GM23338 (cell line): Measurements from ENCODE around the gene ITPR3. TPM values are rescaled to one million over a fixed set of nuclear protein-coding genes. Genes with fewer than 3 reads are reported as not detected.
A peak's percentile ranks its signal among the peaks of the same experiment; 100 is the strongest.

Source experiments
- ATAC-seq: fragments of 200-7000 bp; cut with Tn5 transposase; 3 replicates; pipeline ENCODE4 v1.9.1; 2020
- DNase-seq: peaks from one replicate; pipeline ENCODE4 v3.0.0-alpha.2; 2015; ENCODE audit warnings: low spot score
- H2AFZ ChIP-seq: fragments of 200-600 bp; sonication (generic); 2 replicates; pipeline ENCODE4 v1.8.0; 2016; ENCODE audit warnings: antibody characterized with exemption, mild to moderate bottlenecking, moderate library complexity
- H3F3A ChIP-seq: fragments of 200-600 bp; sonication (generic); replicated peaks from 2 replicates; pipeline ENCODE4 v1.8.0; 2017; ENCODE audit warnings: antibody characterized with exemption, mixed run types, low read depth
- H3K27ac ChIP-seq: fragments of 200-600 bp; sonication (generic); 2 replicates; pipeline ENCODE4 v1.6.1; 2016; ENCODE audit warnings: low read depth
- H3K27me3 ChIP-seq: fragments of 200-600 bp; sonication (generic); 2 replicates; pipeline ENCODE4 v1.8.0; 2016; ENCODE audit warnings: mild to moderate bottlenecking, mixed run types, moderate library complexity; ENCODE audit not compliant: insufficient read depth
- H3K36me3 ChIP-seq: fragments of 200-600 bp; sonication (generic); 2 replicates; pipeline ENCODE4 v1.8.0; 2016; ENCODE audit warnings: mild to moderate bottlenecking; ENCODE audit not compliant: insufficient read depth
- H3K4me1 ChIP-seq: fragments of 200-600 bp; sonication (generic); 2 replicates; pipeline ENCODE4 v1.8.0; 2016; ENCODE audit warnings: mild to moderate bottlenecking, moderate library complexity; ENCODE audit not compliant: insufficient read depth
- H3K4me2 ChIP-seq: fragments of 200-600 bp; sonication (generic); 2 replicates; pipeline ENCODE4 v1.7.1; 2017; ENCODE audit warnings: mixed run types
- H3K4me3 ChIP-seq: fragments of 200-600 bp; sonication (generic); 2 replicates; pipeline ENCODE4 v1.6.1; 2016; ENCODE audit warnings: mixed run types
- H3K79me2 ChIP-seq: fragments of 200-600 bp; sonication (generic); replicated peaks from 2 replicates; pipeline ENCODE4 v1.8.0; 2017; ENCODE audit warnings: mild to moderate bottlenecking; ENCODE audit not compliant: insufficient read depth
- H3K9me2 ChIP-seq: fragments of 200-600 bp; sonication (generic); 2 replicates; pipeline ENCODE4 v1.8.0; 2017; ENCODE audit not compliant: insufficient read depth
- H4K20me1 ChIP-seq: fragments of 200-600 bp; sonication (generic); replicated peaks from 2 replicates; pipeline ENCODE4 v1.8.0; 2017; ENCODE audit warnings: mild to moderate bottlenecking; ENCODE audit not compliant: insufficient read depth
- H3K27ac Mint-ChIP-seq: 2 replicates; pipeline ENCODE4 v1.8.0; 2020; ENCODE audit warnings: inconsistent platforms, mild to moderate bottlenecking, moderate library complexity, mixed read lengths
- H3K27me3 Mint-ChIP-seq: 3 replicates; pipeline ENCODE4 v1.8.0; 2022; ENCODE audit warnings: low read depth, mild to moderate bottlenecking, moderate library complexity, mixed read lengths, inconsistent platforms; ENCODE audit not compliant: insufficient read depth, poor library complexity
- H3K36me3 Mint-ChIP-seq: 3 replicates; pipeline ENCODE4 v1.8.0; 2021; ENCODE audit warnings: low read depth, mild to moderate bottlenecking, inconsistent platforms, moderate library complexity, mixed read lengths
- H3K4me1 Mint-ChIP-seq: 3 replicates; pipeline ENCODE4 v1.8.0; 2020; ENCODE audit warnings: mild to moderate bottlenecking, inconsistent platforms, mixed read lengths
- H3K4me3 Mint-ChIP-seq: 3 replicates; pipeline ENCODE4 v1.8.0; 2021; ENCODE audit warnings: moderate library complexity, mild to moderate bottlenecking, inconsistent platforms, mixed read lengths
- H3K9me3 Mint-ChIP-seq: 3 replicates; pipeline ENCODE4 v1.8.0; 2020; ENCODE audit warnings: moderate library complexity, mild to moderate bottlenecking, inconsistent platforms, mixed read lengths
- CREB1 ChIP-seq: fragments of 250-450 bp; sonication (Bioruptor Pico); IDR thresholded peaks from 2 replicates; pipeline ENCODE4 v1.5.0; 2020; ENCODE audit warnings: low read depth, mild to moderate bottlenecking, moderate library complexity
- JUNB ChIP-seq: IDR thresholded peaks from one replicate; pipeline ENCODE4 v1.6.1; 2016; ENCODE audit warnings: antibody characterized with exemption; ENCODE audit not compliant: unreplicated experiment
- polyA plus RNA-seq: library from polyadenylated mRNA; unstranded; fragments of >200 nt; fragmentation: Nextera tagmentation; extraction: Ambion mirVana; gene quantifications from 2 replicates; pipeline ENCODE4 v1.2.1, GENCODE V29; 2016
- total RNA-seq: library from RNA; depleted of rRNA; stranded (reverse); fragments of >200 nt; shearing (Covaris generic); gene quantifications from 2 replicates; pipeline ENCODE4 v1.2.3, GENCODE V29; 2014
- TF ChIP-seq, protein P1 (sequence below): fragments of 250-450 bp; sonication (Bioruptor Pico); IDR thresholded peaks from 2 replicates; pipeline ENCODE4 v1.5.0; 2020; ENCODE audit warnings: mild to moderate bottlenecking, moderate library complexity
- TF ChIP-seq, protein P2 (sequence below): IDR thresholded peaks from 2 replicates; pipeline ENCODE4 v1.6.1; 2016; ENCODE audit warnings: antibody characterized with exemption

The ITPR3 gene
- total and polyA plus RNA-seq, 2 experiments from 2014 or later = 7.3 to 31.9 TPM

DNA sequence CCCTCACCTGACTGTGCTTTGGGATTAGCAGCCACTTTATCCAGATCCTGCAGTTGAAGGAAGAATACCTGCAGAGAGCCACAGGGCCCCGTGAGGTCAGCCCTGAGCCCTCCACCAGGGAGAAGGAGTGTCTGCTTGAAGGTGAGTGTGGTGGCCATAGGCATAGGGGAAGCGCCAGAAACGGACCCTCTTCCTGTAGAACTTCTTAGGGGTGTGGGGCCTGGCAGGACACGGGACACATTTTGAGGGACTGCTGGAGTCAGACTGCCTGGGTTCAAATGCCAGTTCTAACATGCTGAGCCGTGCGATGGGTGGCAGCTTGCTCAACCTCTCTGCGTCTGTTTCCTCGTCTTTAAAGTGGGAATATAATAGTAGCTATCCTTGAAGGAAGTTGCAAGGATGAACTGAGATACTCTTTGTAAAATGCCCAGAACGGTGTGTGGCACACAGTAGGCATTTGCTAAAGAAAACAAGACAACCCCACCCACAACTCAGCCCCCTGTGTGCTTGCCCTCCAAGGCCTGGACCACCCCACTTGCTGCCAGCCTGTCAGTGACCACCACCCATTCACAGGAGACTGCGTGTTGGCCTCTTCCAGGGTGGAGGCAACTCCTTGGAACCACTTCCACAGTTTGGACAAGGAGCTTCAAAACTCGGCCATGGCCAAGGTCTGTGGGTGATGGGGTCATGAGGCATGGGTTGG lies 36.3 kb upstream of the ITPR3 start:
- H3K4me3 ChIP-seq = no peak overlapping the region
- Mint-ChIP-seq H3K4me3 (no peak overlapping the region), H3K36me3 (no peaks in the 10 kb centered on the region), H3K27me3 (peaks cover 5% of the 10 kb centered on the region), H3K9me3 (no peaks in the 10 kb centered on the region), H3K4me1 (peaks cover 11% of the 10 kb centered on the region; the same call in 2 of the 3 replicates), H3K27ac (no peak overlapping the region)
- peaks cover 1% of the 10 kb centered on the region; the same call in 1 of the 2 replicates for H3K4me1 ChIP-seq
- H3K36me3 ChIP-seq = no peaks in the 10 kb centered on the region
- no peaks in the 10 kb centered on the region for H4K20me1 ChIP-seq
- H3K27ac ChIP-seq = no peak overlapping the region
- no peaks in the 10 kb centered on the region for H3K27me3 ChIP-seq
- peak overlapping the region; percentile 80; the same call in 1 of the 2 replicates for H2AFZ ChIP-seq
- DNase-seq (no peak), ATAC-seq (no peak)
- H3K4me2 ChIP-seq = no peak overlapping the region
- H3K79me2 ChIP-seq = no peaks in the 10 kb centered on the region
- no peaks in the 10 kb centered on the region for H3F3A ChIP-seq
- TF ChIP-seq, protein P1, sequence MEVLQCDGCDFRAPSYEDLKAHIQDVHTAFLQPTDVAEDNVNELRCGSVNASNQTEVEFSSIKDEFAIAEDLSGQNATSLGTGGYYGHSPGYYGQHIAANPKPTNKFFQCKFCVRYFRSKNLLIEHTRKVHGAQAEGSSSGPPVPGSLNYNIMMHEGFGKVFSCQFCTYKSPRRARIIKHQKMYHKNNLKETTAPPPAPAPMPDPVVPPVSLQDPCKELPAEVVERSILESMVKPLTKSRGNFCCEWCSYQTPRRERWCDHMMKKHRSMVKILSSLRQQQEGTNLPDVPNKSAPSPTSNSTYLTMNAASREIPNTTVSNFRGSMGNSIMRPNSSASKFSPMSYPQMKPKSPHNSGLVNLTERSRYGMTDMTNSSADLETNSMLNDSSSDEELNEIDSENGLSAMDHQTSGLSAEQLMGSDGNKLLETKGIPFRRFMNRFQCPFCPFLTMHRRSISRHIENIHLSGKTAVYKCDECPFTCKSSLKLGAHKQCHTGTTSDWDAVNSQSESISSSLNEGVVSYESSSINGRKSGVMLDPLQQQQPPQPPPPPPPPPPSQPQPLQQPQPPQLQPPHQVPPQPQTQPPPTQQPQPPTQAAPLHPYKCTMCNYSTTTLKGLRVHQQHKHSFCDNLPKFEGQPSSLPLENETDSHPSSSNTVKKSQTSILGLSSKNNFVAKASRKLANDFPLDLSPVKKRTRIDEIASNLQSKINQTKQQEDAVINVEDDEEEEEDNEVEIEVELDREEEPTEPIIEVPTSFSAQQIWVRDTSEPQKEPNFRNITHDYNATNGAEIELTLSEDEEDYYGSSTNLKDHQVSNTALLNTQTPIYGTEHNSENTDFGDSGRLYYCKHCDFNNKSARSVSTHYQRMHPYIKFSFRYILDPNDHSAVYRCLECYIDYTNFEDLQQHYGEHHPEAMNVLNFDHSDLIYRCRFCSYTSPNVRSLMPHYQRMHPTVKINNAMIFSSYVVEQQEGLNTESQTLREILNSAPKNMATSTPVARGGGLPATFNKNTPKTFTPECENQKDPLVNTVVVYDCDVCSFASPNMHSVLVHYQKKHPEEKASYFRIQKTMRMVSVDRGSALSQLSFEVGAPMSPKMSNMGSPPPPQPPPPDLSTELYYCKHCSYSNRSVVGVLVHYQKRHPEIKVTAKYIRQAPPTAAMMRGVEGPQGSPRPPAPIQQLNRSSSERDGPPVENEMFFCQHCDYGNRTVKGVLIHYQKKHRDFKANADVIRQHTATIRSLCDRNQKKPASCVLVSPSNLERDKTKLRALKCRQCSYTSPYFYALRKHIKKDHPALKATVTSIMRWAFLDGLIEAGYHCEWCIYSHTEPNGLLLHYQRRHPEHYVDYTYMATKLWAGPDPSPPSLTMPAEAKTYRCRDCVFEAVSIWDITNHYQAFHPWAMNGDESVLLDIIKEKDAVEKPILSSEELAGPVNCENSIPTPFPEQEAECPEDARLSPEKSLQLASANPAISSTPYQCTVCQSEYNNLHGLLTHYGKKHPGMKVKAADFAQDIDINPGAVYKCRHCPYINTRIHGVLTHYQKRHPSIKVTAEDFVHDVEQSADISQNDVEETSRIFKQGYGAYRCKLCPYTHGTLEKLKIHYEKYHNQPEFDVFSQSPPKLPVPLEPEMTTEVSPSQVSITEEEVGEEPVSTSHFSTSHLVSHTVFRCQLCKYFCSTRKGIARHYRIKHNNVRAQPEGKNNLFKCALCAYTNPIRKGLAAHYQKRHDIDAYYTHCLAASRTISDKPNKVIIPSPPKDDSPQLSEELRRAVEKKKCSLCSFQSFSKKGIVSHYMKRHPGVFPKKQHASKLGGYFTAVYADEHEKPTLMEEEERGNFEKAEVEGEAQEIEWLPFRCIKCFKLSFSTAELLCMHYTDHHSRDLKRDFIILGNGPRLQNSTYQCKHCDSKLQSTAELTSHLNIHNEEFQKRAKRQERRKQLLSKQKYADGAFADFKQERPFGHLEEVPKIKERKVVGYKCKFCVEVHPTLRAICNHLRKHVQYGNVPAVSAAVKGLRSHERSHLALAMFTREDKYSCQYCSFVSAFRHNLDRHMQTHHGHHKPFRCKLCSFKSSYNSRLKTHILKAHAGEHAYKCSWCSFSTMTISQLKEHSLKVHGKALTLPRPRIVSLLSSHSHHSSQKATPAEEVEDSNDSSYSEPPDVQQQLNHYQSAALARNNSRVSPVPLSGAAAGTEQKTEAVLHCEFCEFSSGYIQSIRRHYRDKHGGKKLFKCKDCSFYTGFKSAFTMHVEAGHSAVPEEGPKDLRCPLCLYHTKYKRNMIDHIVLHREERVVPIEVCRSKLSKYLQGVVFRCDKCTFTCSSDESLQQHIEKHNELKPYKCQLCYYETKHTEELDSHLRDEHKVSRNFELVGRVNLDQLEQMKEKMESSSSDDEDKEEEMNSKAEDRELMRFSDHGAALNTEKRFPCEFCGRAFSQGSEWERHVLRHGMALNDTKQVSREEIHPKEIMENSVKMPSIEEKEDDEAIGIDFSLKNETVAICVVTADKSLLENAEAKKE (CRISPR knock-in tag) = no peak
- TF ChIP-seq JUNB = no peak
- TF ChIP-seq, protein P2, sequence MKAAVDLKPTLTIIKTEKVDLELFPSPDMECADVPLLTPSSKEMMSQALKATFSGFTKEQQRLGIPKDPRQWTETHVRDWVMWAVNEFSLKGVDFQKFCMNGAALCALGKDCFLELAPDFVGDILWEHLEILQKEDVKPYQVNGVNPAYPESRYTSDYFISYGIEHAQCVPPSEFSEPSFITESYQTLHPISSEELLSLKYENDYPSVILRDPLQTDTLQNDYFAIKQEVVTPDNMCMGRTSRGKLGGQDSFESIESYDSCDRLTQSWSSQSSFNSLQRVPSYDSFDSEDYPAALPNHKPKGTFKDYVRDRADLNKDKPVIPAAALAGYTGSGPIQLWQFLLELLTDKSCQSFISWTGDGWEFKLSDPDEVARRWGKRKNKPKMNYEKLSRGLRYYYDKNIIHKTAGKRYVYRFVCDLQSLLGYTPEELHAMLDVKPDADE = no peak
- TF ChIP-seq CREB1 (CRISPR knock-in tag) = no peak
- no peaks in the 10 kb centered on the region for H3K9me2 ChIP-seq
